Sigmoid colon (tissue), 7 donors: ENCODE data around the gene MLXIP. TPM values are rescaled to one million over a fixed set of nuclear protein-coding genes. Genes with fewer than 3 reads are reported as not detected.

Experiments used
- DNase-seq: peaks from one replicate; pipeline ENCODE4 v3.0.0-alpha.2; 2019
- H3K27ac ChIP-seq, 4 donors: fragments of 200-600 bp; sonication (generic); one replicate each; pipeline ENCODE4 v1.5.1; 2016 to 2019; ENCODE audit warnings: mild to moderate bottlenecking in 1 of 4
- H3K27me3 ChIP-seq, 3 donors: fragments of 200-600 bp; sonication (generic); one replicate each; pipeline ENCODE4 v1.5.1; 2019; ENCODE audit warnings: mild to moderate bottlenecking in 1 of 3
- H3K36me3 ChIP-seq, 4 donors: fragments of 200-600 bp; sonication (generic); one replicate each; pipeline ENCODE4 v1.5.1; 2016 to 2019
- H3K4me1 ChIP-seq, 4 donors: fragments of 200-600 bp; sonication (generic); one replicate each; pipeline ENCODE4 v1.5.1; 2017 to 2019
- H3K4me3 ChIP-seq, 4 donors: fragments of 200-600 bp; sonication (generic); one replicate each; pipeline ENCODE4 v1.5.1; 2017 to 2019; ENCODE audit warnings: mild to moderate bottlenecking in 2 of 4, moderate library complexity in 1 of 4
- H3K9me3 ChIP-seq, 4 donors: fragments of 200-600 bp in 3 of 4; sonication (generic) in 3 of 4; one replicate each; pipeline versions ENCODE4 v1.5.1 to v1.6.1; 2013 to 2019
- EP300 ChIP-seq, 4 donors: sonication (generic); formaldehyde crosslinking; IDR thresholded peaks; one replicate each; pipeline ENCODE4 v1.6.1; 2017; ENCODE audit warnings: antibody characterized with exemption in 4 of 4
- POLR2A ChIP-seq, 2 donors: fragments of 450-650 bp; IDR thresholded peaks; one replicate each; pipeline ENCODE4 v1.6.1; 2016; ENCODE audit warnings: antibody characterized with exemption in 2 of 2, mild to moderate bottlenecking in 2 of 2, moderate library complexity in 2 of 2
- POLR2AphosphoS5 ChIP-seq, 4 donors: sonication (generic); formaldehyde crosslinking; IDR thresholded peaks; one replicate each; pipeline ENCODE4 v1.6.1; 2017; ENCODE audit warnings: antibody characterized with exemption in 4 of 4
- WGBS, 2 donors: extraction: QIAGEN DNeasy Blood & Tissue Kit; methylation state at CpG; one replicate each; pipeline ENCODE4 v1.1.7; 2013; 5-methylcytosine and 5-hydroxymethylcytosine counted together
- intact Hi-C: fragments of 100-400 bp; cut with DNase I; formaldehyde crosslinking; loops from one replicate; pipeline ENCODE4 v1.15.1; 2023
- polyA plus RNA-seq, 3 donors: library from polyadenylated mRNA; stranded (reverse); fragments of 200-250 nt; gene quantifications; one replicate each; pipeline ENCODE4 v1.2.3, GENCODE V29; 2013
- total RNA-seq, 4 donors: library from RNA; depleted of rRNA; stranded (reverse); fragments of >200 nt; gene quantifications; one replicate each; pipeline ENCODE4 v1.1.0, GENCODE V29; 2016
- TF ChIP-seq, protein P1 (sequence below), 4 experiments: fragments of 450-650 bp in 3 of 4; fragments of 200-600 bp in 1 of 4; IDR thresholded peaks; one replicate each; pipeline ENCODE4 v1.5.1; 2016 to 2019; ENCODE audit warnings: antibody characterized with exemption in 4 of 4, mild to moderate bottlenecking in 3 of 4, moderate library complexity in 2 of 4
- donor health status: healthy with polysubstance abuse.
- donor health status: Bipolar disorder and iron deficiency.
- donor health status: healthy.

Gene MLXIP
- total and polyA plus RNA-seq, 7 donors, result 15.6 to 141 (median 37.5) TPM

GRCh38 chr12:122087431-122088178, 9.0 kb downstream of the MLXIP start:
- TF ChIP-seq POLR2AphosphoS5 (IDR thresholded peaks at IDR 0.05), result no peak
- no peak for TF ChIP-seq EP300 (IDR thresholded peaks at IDR 0.05)
- no peak for TF ChIP-seq POLR2A (IDR thresholded peaks at IDR 0.05)
- TF ChIP-seq, protein P1, sequence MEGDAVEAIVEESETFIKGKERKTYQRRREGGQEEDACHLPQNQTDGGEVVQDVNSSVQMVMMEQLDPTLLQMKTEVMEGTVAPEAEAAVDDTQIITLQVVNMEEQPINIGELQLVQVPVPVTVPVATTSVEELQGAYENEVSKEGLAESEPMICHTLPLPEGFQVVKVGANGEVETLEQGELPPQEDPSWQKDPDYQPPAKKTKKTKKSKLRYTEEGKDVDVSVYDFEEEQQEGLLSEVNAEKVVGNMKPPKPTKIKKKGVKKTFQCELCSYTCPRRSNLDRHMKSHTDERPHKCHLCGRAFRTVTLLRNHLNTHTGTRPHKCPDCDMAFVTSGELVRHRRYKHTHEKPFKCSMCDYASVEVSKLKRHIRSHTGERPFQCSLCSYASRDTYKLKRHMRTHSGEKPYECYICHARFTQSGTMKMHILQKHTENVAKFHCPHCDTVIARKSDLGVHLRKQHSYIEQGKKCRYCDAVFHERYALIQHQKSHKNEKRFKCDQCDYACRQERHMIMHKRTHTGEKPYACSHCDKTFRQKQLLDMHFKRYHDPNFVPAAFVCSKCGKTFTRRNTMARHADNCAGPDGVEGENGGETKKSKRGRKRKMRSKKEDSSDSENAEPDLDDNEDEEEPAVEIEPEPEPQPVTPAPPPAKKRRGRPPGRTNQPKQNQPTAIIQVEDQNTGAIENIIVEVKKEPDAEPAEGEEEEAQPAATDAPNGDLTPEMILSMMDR (IDR thresholded peaks at IDR 0.05), result no peak
- no peaks in the 10 kb centered on the region for H3K9me3 ChIP-seq
- H3K27ac ChIP-seq, result peak overlapping the region in 3 of 4 donors; percentile 73 to 92 (median 87)
- WGBS, 2 donors, result 20 to 63% methylated on average over 17 of the region's 17 CpGs
- H3K4me3 ChIP-seq, result no peak overlapping the region
- H3K36me3 ChIP-seq, result peaks cover 0 to 25% (median 10%) of the 10 kb centered on the region in 4 donors
- DNase-seq, result peak; percentile 59
- H3K4me1 ChIP-seq, result peaks cover 0 to 100% (median 100%) of the 10 kb centered on the region in 4 donors
- H3K27me3 ChIP-seq, result no peaks in the 10 kb centered on the region
- intact Hi-C loops, result no loop called here

DNA sequence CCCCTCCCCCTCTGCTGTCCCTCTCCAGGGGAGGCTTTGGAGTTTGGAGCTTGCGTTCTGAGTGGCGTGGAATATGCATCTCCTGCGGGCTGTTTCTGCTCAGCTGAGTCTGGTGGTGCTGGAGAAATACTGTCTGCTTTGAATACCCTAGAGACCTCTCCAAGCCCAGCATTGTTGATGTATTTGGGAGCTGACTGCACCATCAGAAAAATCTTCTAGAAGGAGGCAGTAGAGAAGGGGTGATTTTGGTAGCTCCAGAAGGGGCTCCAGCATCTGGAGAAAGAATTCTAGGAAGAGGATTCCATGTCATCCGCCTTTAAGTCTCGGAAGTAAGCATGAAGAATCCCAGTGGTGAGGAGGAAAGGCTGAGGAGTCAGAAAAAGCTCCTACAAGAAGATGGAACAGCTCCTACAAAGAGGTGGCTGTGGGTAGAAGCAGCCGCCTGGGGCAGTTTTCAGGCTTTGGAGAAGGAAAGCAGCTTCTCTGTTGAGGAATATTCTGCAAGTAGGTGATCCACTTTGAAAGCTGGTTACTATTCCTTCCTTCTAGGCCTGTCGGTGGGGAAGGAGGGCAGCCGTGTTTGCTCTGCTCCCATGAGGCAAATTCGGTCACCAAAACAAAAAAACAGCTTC, 9.7 kb downstream of the MLXIP start:
- intact Hi-C loops, result no loop called here
- TF ChIP-seq, protein P1 (IDR thresholded peaks at IDR 0.05), result no peak
- TF ChIP-seq EP300 (IDR thresholded peaks at IDR 0.05) (no peak), POLR2A (IDR thresholded peaks at IDR 0.05) (no peak), POLR2AphosphoS5 (IDR thresholded peaks at IDR 0.05) (no peak)
- Histone ChIP-seq H3K9me3 (no peaks in the 10 kb centered on the region), H3K36me3 (peaks cover 0 to 25% (median 10%) of the 10 kb centered on the region in 4 donors), H3K4me1 (peaks cover 0 to 100% (median 100%) of the 10 kb centered on the region in 4 donors), H3K4me3 (no peak overlapping the region), H3K27me3 (no peaks in the 10 kb centered on the region), H3K27ac (peak overlapping the region in 3 of 4 donors; percentile 73 to 92 (median 87))
- 19 to 55% methylated on average over 9 of the region's 9 CpGs for WGBS, 2 donors
- no peak for DNase-seq

GRCh38 chr12:122089077-122089476, 10.5 kb downstream of the MLXIP start:
- WGBS, 2 donors, result 14 to 39% methylated on average over 2 of the region's 2 CpGs
- no peak for DNase-seq
- H3K27me3 ChIP-seq, result no peaks in the 10 kb centered on the region
- H3K36me3 ChIP-seq, result peaks cover 0 to 21% (median 10%) of the 10 kb centered on the region in 4 donors
- TF ChIP-seq EP300 (IDR thresholded peaks at IDR 0.05) (no peak), POLR2A (IDR thresholded peaks at IDR 0.05) (no peak)
- intact Hi-C loops, result no loop called here
- no peaks in the 10 kb centered on the region for H3K9me3 ChIP-seq
- no peak overlapping the region for H3K4me3 ChIP-seq
- H3K4me1 ChIP-seq, result peaks cover 0 to 100% (median 98%) of the 10 kb centered on the region in 4 donors
- peak overlapping the region; percentile 43 to 92 (median 80) for H3K27ac ChIP-seq

DNA sequence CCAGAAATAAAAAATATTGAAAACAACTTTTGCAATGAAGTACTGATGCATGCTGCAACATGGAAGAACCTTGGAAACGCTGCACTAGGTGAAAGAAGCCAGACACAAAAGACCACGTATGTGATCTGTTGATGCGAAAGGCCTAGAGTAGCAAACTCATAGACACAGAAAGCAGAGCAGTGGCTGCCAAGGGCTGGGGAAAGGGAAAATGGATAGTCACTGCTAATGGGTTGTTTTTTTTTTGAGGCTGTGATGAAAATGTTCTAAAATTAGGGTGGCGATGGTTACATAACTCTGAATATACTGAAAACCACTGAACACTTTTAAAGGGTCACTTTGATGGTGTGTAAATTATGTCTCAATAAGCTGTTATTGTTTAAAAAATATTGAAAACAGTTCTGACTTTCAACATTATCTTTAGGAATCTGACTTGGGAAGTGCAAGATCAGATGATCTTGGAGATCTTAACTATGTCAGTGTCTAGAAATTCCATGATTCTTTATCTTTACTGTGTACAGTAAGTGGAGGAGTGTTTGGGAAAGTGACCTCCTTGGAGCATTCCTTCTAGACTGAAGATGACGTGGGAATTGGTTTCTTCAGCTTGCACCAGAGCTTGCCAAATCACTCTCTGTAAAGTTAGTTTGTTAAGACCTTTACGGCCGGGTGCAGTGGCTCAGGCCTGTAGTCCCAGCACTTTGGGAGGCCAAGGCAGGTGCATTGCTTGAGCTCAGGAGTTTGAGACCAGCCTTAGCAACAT, 12.4 kb downstream of the MLXIP start:
- 26 to 51% methylated on average over 7 of the region's 7 CpGs for WGBS, 2 donors
- TF ChIP-seq EP300 (IDR thresholded peaks at IDR 0.05), result peak in 3 of 4 donors; percentile 19 to 39 (median 26)
- peak; percentile 62 to 84 (median 75) for TF ChIP-seq POLR2AphosphoS5 (IDR thresholded peaks at IDR 0.05)
- TF ChIP-seq POLR2A (IDR thresholded peaks at IDR 0.05), result no peak
- TF ChIP-seq, protein P1 (IDR thresholded peaks at IDR 0.05), result no peak
- H3K4me1 ChIP-seq, result peaks cover 0 to 100% (median 98%) of the 10 kb centered on the region in 4 donors
- peak; percentile 92 for DNase-seq
- H3K36me3 ChIP-seq, result peaks cover 0 to 2% (median 0%) of the 10 kb centered on the region in 4 donors
- no peaks in the 10 kb centered on the region for H3K27me3 ChIP-seq
- peak overlapping the region; percentile 73 to 92 (median 82) for H3K27ac ChIP-seq
- no peak overlapping the region for H3K4me3 ChIP-seq
- intact Hi-C loops, result no loop called here
- no peaks in the 10 kb centered on the region for H3K9me3 ChIP-seq
